ENCODE results near the gene FOS. TPM values are rescaled to one million over a fixed set of nuclear protein-coding genes. Genes with fewer than 3 reads are reported as not detected.

The FOS gene
- total and polyA plus RNA-seq, 4 donors, result 13.2 to 82.7 (median 20.0) TPM

GRCh38 chr14:75236901-75237419 is 41.7 kb upstream of the FOS start:
- Histone ChIP-seq H3K27me3 (ENCODE audit: control insufficient read depth in 4 of 4, insufficient read depth in 4 of 4, low read length in 3 of 4) (no peaks in the 10 kb centered on the region), H3K4me3 (ENCODE audit: low read depth in 1 of 3, low read length in 3 of 3) (no peak overlapping the region), H3K36me3 (ENCODE audit: control insufficient read depth in 4 of 4, insufficient read depth in 3 of 4, low read depth in 1 of 4, low read length in 3 of 4) (no peaks in the 10 kb centered on the region), H3K9me3 (ENCODE audit: control insufficient read depth in 4 of 4, low read length in 3 of 4) (no peaks in the 10 kb centered on the region), H3K9ac (ENCODE audit: low read depth in 1 of 2, low read length in 2 of 2) (no peak overlapping the region), H3K27ac (ENCODE audit: low read depth in 1 of 2, low read length in 2 of 2) (peak overlapping the region; percentile 60 to 66), H3K4me1 (ENCODE audit: control insufficient read depth in 4 of 4, insufficient read depth in 4 of 4, low read length in 3 of 4) (peaks cover 2 to 6% (median 5%) of the 10 kb centered on the region in 4 donors)
- TF ChIP-seq EGR1 (IDR thresholded peaks at IDR 0.05; ENCODE audit: low read depth in 2 of 2), result no peak
- TF ChIP-seq HNF4G (IDR thresholded peaks at IDR 0.05), result no peak
- TF ChIP-seq FOXA2 (IDR thresholded peaks at IDR 0.05), result no peak
- TF ChIP-seq SP1 (IDR thresholded peaks at IDR 0.05), result no peak
- TF ChIP-seq RXRA (IDR thresholded peaks at IDR 0.05), result no peak
- TF ChIP-seq NR2F2 (IDR thresholded peaks at IDR 0.05), result no peak
- no peak for TF ChIP-seq ATF3 (IDR thresholded peaks at IDR 0.05)
- TF ChIP-seq YY1 (IDR thresholded peaks at IDR 0.05), result no peak
- TF ChIP-seq RAD21 (IDR thresholded peaks at IDR 0.05), result no peak
- TF ChIP-seq, protein P1, sequence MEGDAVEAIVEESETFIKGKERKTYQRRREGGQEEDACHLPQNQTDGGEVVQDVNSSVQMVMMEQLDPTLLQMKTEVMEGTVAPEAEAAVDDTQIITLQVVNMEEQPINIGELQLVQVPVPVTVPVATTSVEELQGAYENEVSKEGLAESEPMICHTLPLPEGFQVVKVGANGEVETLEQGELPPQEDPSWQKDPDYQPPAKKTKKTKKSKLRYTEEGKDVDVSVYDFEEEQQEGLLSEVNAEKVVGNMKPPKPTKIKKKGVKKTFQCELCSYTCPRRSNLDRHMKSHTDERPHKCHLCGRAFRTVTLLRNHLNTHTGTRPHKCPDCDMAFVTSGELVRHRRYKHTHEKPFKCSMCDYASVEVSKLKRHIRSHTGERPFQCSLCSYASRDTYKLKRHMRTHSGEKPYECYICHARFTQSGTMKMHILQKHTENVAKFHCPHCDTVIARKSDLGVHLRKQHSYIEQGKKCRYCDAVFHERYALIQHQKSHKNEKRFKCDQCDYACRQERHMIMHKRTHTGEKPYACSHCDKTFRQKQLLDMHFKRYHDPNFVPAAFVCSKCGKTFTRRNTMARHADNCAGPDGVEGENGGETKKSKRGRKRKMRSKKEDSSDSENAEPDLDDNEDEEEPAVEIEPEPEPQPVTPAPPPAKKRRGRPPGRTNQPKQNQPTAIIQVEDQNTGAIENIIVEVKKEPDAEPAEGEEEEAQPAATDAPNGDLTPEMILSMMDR (IDR thresholded peaks at IDR 0.05; ENCODE audit: low read depth, low read length, missing input control), result no peak
- no peak for TF ChIP-seq JUND (IDR thresholded peaks at IDR 0.05)
- TF ChIP-seq, protein P2, sequence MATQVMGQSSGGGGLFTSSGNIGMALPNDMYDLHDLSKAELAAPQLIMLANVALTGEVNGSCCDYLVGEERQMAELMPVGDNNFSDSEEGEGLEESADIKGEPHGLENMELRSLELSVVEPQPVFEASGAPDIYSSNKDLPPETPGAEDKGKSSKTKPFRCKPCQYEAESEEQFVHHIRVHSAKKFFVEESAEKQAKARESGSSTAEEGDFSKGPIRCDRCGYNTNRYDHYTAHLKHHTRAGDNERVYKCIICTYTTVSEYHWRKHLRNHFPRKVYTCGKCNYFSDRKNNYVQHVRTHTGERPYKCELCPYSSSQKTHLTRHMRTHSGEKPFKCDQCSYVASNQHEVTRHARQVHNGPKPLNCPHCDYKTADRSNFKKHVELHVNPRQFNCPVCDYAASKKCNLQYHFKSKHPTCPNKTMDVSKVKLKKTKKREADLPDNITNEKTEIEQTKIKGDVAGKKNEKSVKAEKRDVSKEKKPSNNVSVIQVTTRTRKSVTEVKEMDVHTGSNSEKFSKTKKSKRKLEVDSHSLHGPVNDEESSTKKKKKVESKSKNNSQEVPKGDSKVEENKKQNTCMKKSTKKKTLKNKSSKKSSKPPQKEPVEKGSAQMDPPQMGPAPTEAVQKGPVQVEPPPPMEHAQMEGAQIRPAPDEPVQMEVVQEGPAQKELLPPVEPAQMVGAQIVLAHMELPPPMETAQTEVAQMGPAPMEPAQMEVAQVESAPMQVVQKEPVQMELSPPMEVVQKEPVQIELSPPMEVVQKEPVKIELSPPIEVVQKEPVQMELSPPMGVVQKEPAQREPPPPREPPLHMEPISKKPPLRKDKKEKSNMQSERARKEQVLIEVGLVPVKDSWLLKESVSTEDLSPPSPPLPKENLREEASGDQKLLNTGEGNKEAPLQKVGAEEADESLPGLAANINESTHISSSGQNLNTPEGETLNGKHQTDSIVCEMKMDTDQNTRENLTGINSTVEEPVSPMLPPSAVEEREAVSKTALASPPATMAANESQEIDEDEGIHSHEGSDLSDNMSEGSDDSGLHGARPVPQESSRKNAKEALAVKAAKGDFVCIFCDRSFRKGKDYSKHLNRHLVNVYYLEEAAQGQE (IDR thresholded peaks at IDR 0.05), result no peak
- TF ChIP-seq TAF1 (conservative IDR thresholded peaks at IDR 0.05), result no peak
- no peak for TF ChIP-seq FOXA1 (IDR thresholded peaks at IDR 0.05)
- TF ChIP-seq GABPA (IDR thresholded peaks at IDR 0.05 in 1 of 2, conservative IDR thresholded peaks at IDR 0.05 in 1 of 2), result no peak
- TF ChIP-seq, protein P3, sequence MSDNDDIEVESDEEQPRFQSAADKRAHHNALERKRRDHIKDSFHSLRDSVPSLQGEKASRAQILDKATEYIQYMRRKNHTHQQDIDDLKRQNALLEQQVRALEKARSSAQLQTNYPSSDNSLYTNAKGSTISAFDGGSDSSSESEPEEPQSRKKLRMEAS (IDR thresholded peaks at IDR 0.05), result no peak
- DNase-seq (ENCODE audit: low spot score), result no peak
- WGBS, result 58% methylated on average over 9 of the region's 9 CpGs

DNA sequence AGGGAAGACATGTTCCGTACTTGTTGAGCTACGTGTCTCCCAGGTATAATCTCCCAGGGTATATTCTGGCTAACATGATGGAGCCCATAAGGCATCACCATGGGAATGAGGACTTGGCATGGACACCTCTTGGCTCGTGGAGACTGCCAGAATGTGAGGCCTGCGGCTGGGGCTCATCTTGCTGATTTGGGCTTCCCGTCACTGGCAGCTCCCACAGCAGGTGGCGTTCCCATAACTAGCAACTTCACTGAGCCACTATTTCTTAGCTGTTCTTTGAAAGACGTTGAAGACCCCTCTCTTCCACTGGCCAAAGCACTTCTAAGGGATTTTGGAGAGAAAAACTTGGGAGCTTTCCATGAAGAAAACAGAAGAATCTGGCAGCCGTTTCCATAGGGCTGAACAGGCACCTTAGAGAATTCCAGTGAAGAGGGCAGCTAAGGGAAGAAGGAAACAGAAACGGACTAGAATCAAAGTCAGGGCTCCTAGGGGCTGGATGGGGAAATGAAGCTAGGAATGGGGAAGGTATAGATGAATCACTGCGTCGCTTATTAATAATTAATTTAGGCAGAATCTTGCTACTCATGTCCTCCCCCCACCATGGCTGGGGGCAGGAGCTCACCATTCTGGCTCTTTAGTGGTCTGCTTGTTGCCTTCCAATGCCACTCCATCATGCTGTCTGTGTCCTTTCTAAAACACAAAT is 39.7 kb upstream of the FOS start:
- Histone ChIP-seq H3K27me3 (ENCODE audit: control insufficient read depth in 4 of 4, insufficient read depth in 4 of 4, low read length in 3 of 4) (no peaks in the 10 kb centered on the region), H3K9ac (ENCODE audit: low read depth in 1 of 2, low read length in 2 of 2) (no peak overlapping the region), H3K4me3 (ENCODE audit: low read depth in 1 of 3, low read length in 3 of 3) (no peak overlapping the region), H3K9me3 (ENCODE audit: control insufficient read depth in 4 of 4, low read length in 3 of 4) (no peaks in the 10 kb centered on the region), H3K36me3 (ENCODE audit: control insufficient read depth in 4 of 4, insufficient read depth in 3 of 4, low read depth in 1 of 4, low read length in 3 of 4) (no peaks in the 10 kb centered on the region), H3K27ac (ENCODE audit: low read depth in 1 of 2, low read length in 2 of 2) (no peak overlapping the region), H3K4me1 (ENCODE audit: control insufficient read depth in 4 of 4, insufficient read depth in 4 of 4, low read length in 3 of 4) (peaks cover 2 to 6% (median 5%) of the 10 kb centered on the region in 4 donors)
- 87% methylated on average over 11 of the region's 11 CpGs for WGBS
- TF ChIP-seq NR2F2 (IDR thresholded peaks at IDR 0.05) (no peak), ZBTB33 (IDR thresholded peaks at IDR 0.05) (no peak)
- no peak for DNase-seq (ENCODE audit: low spot score)

Data from liver (tissue), 9 donors.